NCI-H1436 treated with DMSO at 0.1 percent for 48 hours (cell line): ENCODE results near the gene UGT1A6.
"Not testable (repeated sequence)": the region's sequence is repeated elsewhere in the genome, so short reads cannot be mapped to it uniquely, and the experiment has no call there.

ENCODE experiments used
- DNase-seq: peaks from one replicate; lab custom pipeline; 2025; lab: John Stamatoyannopoulos, UW

UGT1A6 gene

DNA sequence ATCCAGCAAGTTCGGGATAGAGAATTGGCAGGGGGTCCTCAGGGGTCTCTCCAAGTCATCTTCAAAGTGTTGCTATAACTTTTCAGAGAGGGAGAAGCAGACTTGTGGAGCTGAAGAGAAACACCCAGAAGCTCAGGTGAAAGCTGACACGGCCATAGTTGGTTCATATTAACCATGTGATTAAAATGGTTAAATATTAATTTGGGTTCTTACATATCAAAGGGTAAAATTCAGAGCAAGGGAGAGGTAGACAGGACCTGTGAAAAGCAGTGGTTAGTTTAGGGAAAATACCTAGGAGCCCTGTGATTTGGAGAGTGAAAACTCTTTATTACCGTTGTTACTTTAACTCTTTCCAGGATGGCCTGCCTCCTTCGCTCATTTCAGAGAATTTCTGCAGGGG, at the start of gene UGT1A6:
TSS of gene UGT1A6 (plus strand) at position 243 of the 400 bp plus-strand sequence. CDS start at position 358, 115 bp downstream.
- no peak for DNase-seq

DNA sequence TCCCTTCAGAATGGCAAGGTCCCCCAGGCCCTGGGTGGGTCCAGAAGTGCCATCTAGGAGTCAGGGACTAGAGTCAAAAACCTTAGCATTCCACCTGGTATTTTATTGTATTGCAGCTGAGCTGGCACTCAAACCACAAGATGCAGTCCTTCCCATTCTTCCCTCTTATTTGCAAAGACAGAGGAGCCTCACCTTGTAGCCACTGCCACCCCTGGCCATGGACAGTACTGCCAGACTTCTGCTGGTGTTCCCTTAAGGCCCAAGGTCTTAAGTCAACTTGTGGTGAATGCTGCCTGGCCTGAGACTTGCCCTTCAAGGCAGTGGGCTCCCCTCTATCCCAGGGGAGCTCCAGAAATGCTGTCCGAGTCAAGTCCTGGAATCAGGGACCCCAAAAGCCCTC, 49.6 kb upstream of the UGT1A6 start:
- DNase-seq, result no peak

DNA sequence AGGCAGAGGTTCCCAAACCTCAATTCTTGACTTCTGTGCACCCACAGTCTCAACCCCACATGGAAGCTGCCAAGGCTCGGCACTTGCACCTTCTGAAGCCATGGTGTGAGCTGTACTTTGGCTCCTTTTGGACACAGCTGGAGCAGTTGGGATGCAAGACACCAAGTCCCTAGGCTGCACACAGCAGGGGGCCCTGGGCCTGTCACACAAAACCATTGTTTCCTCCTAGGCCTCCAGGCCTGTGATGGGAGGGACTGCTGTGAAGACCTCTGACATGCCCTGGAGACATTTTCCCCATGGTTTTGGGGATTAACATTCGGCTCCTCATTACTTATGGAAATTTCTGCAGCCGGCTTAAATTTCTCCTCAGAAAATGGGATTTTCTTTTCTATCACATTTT, 46.7 kb upstream of the UGT1A6 start:
- DNase-seq, result not testable (repeated sequence)

DNA sequence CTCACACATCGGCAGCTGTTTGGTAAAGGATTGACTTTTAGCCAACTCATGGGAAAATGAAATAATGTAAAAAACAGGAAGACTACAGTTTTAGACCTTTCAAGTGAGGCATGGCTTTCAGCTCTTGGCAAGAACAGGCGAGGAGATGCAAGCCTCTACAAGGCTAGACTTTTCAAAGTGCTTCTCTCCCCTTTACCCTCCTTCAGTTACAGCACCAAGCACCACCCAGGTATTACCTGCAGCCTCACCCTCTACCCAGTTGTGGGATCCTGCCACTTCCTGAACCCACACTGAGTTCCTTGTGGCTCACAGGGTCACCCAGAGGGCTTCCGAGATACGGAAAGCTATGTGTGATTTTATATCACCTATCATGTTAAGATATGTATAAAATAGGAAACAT, 41.7 kb upstream of the UGT1A6 start:
- DNase-seq, result no peak

DNA sequence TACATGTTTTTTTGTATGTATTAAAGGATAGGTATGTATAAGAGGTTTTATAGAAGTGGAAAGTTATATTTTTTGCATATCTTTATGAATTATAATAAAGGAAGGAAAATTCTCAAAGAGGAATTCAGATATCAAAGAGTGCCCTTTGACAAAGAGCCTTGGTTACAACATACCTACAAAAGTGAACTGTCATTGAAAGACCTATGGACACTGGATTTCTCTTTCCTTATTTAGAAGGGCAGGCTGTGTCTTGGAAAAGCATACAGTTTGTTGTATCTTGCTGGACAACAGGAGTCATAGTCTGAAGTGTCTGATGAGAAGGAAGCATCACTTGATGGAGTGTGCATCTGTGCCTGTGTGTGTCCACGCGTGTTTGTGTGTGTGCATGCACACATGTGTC, 41.3 kb upstream of the UGT1A6 start:
- no peak for DNase-seq

DNA sequence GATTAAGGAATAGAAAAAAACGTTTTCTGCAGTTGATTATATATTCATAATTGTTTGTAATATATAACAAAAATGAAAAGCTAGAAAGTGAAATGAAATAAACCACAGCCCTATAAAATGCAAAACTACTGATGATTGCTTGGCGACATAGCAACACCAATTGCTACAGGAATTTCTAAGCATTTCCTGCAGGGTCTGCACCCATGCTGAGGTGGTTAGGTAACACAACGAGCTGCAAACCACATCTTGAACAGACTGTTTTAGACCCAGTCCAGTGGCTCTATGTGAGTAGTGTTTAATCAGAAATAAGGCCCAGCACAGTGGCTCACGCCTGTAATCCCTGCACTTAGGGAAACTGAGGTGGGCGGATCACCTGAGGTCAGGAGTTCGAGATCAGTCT, 38.2 kb upstream of the UGT1A6 start:
- no peak for DNase-seq

DNA sequence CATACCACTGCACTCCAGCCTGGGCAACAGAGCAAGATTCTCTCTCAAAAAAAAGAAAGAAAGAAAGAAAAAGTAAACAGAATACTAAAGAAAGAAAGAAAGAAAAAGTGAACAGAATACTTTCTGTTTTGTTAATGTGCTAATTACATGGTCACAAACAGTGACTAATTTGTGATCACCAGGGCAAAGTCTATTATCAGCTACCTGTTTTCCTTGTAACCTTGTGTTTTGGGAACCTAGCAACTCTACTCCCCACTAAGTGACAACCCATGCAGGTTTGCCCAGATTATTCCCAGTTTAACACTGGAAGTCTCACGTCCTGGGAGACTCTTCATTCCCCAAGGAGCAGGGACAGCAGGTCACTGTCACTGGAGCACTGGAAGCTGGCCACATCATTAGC, 37.6 kb upstream of the UGT1A6 start:
- no peak for DNase-seq

DNA sequence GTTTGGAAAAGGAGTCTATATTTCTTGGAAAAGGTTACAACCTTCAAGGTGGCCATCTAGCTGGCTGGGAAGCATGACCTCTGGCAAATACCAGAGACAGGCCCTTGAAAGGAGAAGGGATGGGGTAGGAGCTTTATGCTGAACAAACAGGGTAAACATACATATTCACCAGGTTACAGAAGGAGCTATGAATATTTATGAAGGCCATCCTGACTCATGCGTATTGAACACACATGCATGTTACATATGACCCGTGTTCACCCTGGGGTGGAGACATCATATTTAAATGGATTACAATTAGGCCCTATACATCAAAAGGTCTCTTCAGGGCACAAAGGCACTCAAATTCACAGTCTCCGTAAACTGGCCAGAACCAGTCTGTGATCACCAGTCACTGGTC, 36.7 kb upstream of the UGT1A6 start:
- DNase-seq, result not testable (repeated sequence)

DNA sequence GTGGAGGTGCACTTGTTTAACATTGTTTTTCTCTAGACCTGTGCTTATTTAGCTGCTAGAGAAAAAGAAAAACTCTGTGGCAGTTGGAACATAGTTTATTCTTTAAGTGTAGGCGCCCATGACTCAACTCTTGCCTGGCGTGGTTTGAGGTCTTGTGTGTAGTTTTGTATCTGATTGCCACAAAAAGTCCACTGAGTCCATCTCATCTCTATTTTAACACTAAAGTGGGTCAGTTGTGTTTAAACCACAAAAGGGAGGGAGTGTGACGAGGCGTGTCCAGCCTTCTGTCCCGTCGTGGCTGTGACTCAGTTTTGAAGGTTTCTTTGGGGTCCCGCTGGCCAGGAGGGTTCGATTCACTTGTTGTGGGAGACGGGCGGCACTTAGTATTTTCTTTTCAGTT, 36.2 kb upstream of the UGT1A6 start:
- DNase-seq, result no peak

DNA sequence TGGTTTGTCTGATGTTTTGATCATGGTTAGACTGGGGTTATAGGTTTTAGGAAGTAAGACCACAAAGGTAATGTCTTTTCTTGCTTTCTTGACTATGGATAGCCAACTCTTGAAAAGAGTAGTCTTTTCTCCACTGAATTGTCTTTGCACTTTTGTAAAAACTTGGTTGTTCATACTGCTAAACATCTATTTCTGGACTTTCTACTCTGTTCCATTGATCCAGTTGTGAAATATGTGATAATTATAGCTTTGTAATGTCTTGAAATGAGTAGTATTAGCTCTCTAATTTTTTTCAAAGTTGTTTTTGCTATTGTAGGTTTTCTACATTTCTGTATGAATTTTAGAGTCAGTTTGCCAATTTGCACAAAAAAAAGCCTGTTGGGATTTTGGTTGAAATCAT, 34.1 kb upstream of the UGT1A6 start:
- DNase-seq, result no peak

DNA sequence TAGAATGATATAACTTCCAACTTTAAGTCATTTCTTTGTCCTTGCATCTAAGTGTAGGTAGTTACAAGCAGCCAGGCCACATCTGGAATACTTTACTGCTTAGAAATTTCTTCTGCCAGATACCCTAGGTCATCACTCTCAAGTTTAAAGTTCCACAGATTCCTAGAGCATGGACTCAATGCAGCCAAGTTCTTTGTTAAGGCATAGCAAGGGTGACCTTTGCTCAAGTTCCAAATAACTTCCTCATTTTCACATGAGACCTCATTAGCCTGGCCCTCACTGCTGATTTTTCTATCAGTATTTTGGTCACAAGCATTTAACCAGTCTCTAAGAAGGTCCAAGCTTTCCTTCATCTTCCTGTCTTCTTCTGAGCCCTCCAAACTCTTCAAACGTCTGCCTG, 28.8 kb upstream of the UGT1A6 start:
- no peak for DNase-seq

DNA sequence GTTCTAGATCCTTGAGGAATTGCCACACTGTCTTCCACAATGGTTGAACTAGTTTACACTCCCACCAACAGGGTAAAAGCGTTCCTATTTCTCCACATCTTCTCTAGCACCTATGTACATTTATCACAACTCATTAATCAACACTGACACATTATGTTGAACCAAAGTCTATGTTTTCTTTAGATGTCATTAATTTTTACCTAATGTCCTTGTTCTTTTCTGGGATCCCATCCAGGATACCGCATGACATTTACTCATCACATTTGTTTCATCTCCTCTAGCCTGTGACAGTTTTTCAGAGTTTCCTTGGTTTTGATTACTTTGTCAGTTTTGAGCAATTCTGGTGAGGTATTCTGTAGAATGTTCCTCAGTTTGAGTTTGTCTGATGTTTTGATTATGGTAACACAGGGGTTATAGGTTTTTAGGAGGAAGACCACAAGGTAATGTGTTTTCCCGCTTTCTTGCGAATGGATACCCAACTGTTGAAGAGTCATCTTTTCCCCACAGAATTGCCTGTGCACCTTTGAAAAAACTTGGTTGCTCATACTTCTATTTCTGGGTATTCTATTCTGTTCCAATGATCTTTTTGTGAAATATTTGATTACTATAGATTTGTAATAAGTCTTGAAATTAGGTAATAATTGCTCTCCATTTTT, 24.0 kb upstream of the UGT1A6 start:
- DNase-seq, result no peak

DNA sequence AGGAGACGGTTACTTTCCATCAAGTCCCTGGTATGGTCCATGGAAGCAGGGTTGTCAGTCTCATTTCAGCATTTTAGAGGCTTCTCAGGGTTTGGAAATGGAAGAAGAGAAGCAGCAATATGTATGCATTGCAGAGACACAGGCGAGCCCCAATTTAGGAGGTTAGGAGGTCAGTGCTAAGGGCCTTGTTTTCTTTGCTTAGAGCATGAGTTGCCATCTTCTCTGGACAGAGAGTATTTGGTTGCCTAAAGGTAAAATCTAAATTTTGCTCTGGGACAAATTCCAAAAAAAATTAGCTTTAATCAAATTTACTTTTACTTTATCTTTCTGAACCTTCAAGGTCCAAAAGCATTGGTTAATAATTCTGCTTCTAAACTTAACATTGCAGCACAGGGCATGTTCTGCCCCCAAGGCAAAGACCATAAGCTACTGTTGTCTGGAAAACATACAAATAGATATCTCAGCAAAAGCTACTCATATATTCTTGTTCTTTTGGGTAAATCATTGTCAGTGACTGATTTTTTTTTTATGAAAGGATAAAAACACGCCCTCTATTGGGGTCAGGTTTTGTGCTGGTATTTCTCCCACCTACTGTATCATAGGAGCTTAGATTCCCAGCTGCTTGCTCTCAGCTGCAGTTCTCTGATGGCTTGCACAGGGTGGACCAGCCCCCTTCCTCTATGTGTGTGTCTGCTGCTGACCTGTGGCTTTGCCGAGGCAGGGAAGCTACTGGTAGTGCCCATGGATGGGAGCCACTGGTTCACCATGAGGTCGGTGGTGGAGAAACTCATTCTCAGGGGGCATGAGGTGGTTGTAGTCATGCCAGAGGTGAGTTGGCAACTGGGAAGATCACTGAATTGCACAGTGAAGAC, 21.2 kb upstream of the UGT1A6 start, which contains the start of gene UGT1A9:
TSS of gene UGT1A9 (plus strand) at position 609 of the 872 bp plus-strand sequence. CDS start at position 646, 37 bp downstream.
- no peak for DNase-seq

DNA sequence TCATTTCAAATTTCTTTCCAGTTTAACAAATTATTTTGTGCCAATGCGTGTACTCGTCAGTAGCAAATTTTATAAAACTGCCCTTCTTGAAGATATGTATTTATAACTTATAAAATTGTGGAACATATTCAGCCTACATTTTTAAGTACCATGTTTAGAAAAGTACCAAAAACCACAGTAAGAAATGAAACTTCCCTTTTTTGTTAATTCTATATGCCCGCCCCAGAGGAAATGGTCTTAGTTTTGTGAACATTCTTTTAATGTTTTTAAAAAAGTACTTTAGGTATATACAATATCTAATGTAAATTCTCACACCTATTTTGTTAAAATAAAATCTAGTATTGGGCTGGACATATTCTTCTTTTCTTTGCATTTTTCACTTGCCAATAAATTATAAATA, 19.8 kb upstream of the UGT1A6 start:
- no peak for DNase-seq

DNA sequence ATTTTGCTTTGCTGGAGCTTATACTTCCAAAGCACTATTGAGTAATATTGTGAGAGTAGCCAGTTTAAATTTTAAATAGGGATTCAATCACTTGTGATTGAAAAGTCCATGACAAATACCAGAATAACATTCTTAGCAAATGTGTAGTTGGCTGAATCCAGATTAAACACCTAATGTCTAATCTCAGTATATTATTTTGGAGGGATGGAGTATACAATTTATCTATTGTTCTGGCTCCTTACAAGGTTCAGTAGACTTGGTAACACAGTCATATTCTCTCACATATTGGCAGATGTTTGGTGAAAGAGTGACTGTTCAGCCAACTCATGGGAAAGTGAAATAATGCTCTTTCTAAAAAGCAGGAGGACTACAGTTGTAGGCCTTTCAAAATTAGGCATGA, 18.8 kb upstream of the UGT1A6 start:
- no peak for DNase-seq

DNA sequence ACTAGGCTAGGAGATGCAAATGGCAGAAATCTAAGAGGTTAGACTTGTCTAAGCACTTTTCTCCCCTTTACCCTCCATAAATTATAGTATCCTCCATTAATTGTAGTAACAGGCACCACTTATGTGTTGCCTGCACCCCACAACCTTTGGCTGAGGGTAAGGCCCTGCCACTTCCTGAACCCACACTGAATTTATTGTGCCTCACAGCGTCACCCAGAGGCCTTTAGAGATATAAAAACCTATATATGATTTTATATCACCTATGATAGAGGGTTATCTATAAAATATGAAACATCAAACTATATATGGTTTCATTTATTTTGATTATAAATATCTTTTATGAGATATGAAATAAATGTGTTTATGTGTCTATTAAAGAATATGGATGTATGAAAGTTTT, 18.4 kb upstream of the UGT1A6 start:
- DNase-seq, result no peak

DNA sequence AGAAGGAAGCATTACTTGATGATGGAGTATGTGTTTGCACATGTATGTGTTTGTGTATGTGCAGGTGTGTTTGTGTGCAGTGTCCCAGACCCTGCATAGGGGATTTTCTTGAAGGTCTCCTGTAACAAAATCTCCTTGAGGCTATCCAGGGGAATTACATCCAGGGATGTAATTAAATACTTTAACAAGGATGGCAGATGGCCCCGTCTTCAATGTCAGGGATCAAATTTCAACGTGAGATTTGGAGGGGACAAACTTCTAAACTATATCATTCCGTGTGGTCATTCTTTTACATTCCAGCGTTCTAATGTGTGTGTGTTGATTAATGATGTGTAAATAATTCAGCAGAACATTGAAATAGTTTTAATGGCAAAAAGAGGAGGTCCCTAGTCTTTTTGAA, 17.7 kb upstream of the UGT1A6 start:
- DNase-seq, result no peak

DNA sequence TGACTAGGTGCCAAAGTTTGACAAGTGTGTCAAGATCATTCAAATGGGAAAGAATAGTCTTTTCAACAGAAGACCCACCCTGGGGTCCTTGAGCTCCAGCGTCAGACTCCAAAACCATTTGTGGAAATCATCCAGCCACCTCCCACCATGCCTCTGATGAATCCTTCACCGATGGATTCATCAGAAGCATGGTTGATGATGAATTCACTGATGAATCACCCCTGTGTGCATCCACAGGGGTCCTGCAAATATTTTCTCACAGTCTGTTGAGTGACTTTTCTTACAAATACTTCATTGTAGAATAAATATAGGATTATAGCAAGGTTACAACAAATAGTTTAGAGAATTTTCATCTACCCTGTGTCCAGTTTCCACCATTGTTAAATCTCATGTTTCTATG, 16.6 kb upstream of the UGT1A6 start:
- DNase-seq, result no peak

DNA sequence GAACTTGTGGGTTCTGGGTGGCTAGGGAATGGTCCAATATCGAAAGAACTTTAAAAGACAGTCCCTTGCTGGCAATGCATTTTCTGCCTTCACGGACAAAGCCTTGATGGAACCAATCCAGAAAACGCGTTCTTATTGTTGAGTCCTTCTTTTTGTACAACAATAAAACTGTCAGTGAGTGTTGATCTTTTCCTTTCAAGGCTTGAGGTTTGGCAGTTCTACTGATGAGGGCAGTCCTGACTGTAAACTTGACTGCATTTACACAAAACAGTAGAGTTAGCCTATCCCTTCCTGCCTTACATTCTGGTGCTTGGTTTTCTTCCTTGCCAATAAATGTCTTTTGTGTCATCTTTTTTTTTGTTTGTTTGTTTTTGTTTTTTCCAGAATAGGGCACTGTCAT, 13.5 kb upstream of the UGT1A6 start:
- DNase-seq, result no peak

DNA sequence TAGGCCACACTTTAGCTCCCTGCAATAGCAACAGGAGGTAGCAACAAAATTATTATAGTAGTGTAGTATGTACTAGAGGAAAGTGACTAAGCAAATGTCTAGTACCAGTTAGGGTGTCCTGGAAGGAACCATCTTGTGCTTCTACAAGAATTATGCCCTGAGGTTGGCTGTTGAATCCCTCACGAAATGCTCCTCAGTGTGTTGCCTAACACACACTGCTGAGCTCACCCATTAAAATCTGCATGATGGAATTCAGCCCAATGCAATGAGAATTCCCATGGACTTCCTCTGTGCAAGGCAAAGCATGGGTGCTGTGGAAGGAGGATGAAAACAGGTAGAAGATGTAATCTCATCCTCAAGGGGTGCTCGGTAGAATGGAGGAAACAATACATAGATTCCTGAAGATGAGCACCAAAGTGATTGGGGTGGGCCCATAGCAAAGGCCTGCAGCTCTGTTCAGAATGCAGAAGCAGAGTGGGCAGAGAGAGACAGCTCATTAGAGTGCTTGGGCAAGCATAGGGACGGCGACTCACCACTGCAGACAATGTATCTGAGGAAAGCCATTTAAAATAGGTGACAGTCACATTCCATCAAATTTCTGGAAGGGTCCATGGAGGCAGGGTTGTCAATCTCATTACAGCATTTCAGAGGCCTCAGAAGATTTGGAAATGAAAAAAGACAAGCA, 12.2 kb upstream of the UGT1A6 start:
- no peak for DNase-seq

DNA sequence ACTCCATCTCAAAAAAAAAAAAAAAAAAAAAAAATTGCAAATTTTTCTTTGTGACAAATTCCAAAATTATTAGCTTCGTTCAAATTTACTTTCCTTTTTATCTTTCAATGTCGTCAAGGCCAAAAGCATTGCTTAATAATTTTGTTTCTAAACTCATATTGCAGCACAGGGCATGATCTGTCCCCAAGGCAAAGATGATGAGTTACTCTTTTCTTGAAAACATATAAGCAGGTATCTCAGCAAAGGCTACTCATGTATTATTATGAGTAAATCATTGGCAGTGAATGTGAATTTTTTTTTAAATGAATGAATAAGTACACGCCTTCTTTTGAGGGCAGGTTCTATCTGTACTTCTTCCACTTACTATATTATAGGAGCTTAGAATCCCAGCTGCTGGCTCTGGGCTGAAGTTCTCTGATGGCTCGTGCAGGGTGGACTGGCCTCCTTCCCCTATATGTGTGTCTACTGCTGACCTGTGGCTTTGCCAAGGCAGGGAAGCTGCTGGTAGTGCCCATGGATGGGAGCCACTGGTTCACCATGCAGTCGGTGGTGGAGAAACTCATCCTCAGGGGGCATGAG, 11.1 kb upstream of the UGT1A6 start, which contains the start of gene UGT1A7:
TSS of gene UGT1A7 (plus strand) at position 381 of the 579 bp plus-strand sequence. CDS start at position 418, 37 bp downstream.
- no peak for DNase-seq

DNA sequence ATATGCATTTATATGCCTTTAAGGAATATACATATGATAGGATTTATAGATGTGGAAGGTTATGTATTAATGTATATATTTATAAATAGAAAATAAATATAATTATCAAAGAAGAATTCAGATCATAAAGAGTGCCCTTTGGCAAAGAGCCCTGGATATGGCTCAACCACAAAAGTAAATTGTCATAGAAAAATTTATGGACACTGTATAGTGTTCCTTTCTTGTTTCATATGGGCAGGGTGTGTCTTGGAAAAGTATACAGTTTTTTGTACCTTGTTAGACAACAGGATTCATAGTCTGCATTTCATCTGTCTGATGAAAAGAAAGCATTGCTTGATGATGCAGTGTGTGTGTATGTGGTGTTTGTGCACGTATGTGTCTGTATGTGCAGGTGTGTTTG, 8.1 kb upstream of the UGT1A6 start:
- DNase-seq, result no peak
